SK-N-SH (cell line): Measurements from ENCODE around the gene SUPT20HL1. TPM values are rescaled to one million over a fixed set of nuclear protein-coding genes. Genes with fewer than 3 reads are reported as not detected.

Experiments used
- CTCF ChIA-PET: fragments of 300-600, 350-600 bp; formaldehyde crosslinking; extraction: SDS; loops from one replicate; lab custom pipeline; 2021; lab: Yijun Ruan, JAX
- POLR2A ChIA-PET: fragments of 350-600 bp; sonication (Branson Sonifier 250); formaldehyde crosslinking; extraction: SDS; loops from one replicate; lab custom pipeline; 2020; ENCODE audit warnings: antibody characterized with exemption, inconsistent platforms; lab: Yijun Ruan, JAX
- DNase-seq: peaks from one replicate; pipeline ENCODE4 v3.0.0; 2012
- H2AFZ ChIP-seq: fragments of 200-600 bp; sonication (generic); 2 replicates; pipeline ENCODE4 v1.8.1; 2016; ENCODE audit warnings: antibody characterized with exemption, mild to moderate bottlenecking, low read depth
- H3F3A ChIP-seq: fragments of 200-600 bp; sonication (generic); replicated peaks from 2 replicates; pipeline ENCODE3; 2016; ENCODE audit warnings: antibody characterized with exemption, mild to moderate bottlenecking; ENCODE audit not compliant: insufficient read depth
- H3K27ac ChIP-seq, 2 experiments: fragments of 200-500 bp in 1 of 2; fragments of 200-600 bp in 1 of 2; sonication (Bioruptor generic) in 1 of 2; sonication (generic), shearing (Covaris generic) in 1 of 2; 2 replicates each; pipeline versions ENCODE4 v1.5.1 to v1.6.1; 2014 to 2016; ENCODE audit warnings: low read depth in 2 of 2, inconsistent platforms in 1 of 2, low read length in 1 of 2, mild to moderate bottlenecking in 1 of 2, mixed read lengths in 1 of 2
- H3K27me3 ChIP-seq: fragments of 200-600 bp; sonication (generic), shearing (Covaris generic); 2 replicates; pipeline ENCODE4 v1.6.1; 2016; ENCODE audit warnings: mixed run types; ENCODE audit not compliant: insufficient read depth
- H3K36me3 ChIP-seq, 2 experiments: fragments of 200-500 bp in 1 of 2; fragments of 200-600 bp in 1 of 2; sonication (Bioruptor generic) in 1 of 2; sonication (generic) in 1 of 2; replicated peaks in 1 of 2; 2 replicates each; pipeline versions ENCODE3 to v1.5.1; 2014 to 2016; ENCODE audit warnings: low read length in 1 of 2, mild to moderate bottlenecking in 1 of 2; ENCODE audit not compliant: insufficient read depth in 2 of 2, control insufficient read depth in 1 of 2
- H3K4me1 ChIP-seq, 2 experiments: fragments of 200-500 bp in 1 of 2; fragments of 200-600 bp in 1 of 2; sonication (Bioruptor generic) in 1 of 2; sonication (generic), shearing (Covaris generic) in 1 of 2; 2 replicates each; pipeline versions ENCODE4 v1.5.1 to v1.6.1; 2014 to 2016; ENCODE audit warnings: low read depth in 1 of 2, low read length in 1 of 2, mixed run types in 1 of 2; ENCODE audit not compliant: insufficient read depth in 2 of 2, control insufficient read depth in 1 of 2
- H3K4me2 ChIP-seq: fragments of 200-600 bp; sonication (generic), shearing (Covaris generic); 2 replicates; pipeline ENCODE4 v1.6.1; 2017; ENCODE audit warnings: mixed run types
- H3K4me3 ChIP-seq, 2 experiments: fragments of 200-500 bp in 1 of 2; fragments of 200-600 bp in 1 of 2; sonication (Bioruptor generic) in 1 of 2; sonication (generic), shearing (Covaris generic) in 1 of 2; 2 replicates each; pipeline versions ENCODE4 v1.5.1 to v1.8.1; 2014 to 2016; ENCODE audit warnings: low read depth in 2 of 2, inconsistent platforms in 1 of 2, low read length in 1 of 2, mild to moderate bottlenecking in 1 of 2, mixed read lengths in 1 of 2, moderate library complexity in 1 of 2
- H3K79me2 ChIP-seq: fragments of 200-600 bp; sonication (generic); 2 replicates; pipeline ENCODE4 v1.8.1; 2017; ENCODE audit warnings: mild to moderate bottlenecking; ENCODE audit not compliant: insufficient read depth
- H3K9ac ChIP-seq: fragments of 200-600 bp; sonication (generic); 2 replicates; pipeline ENCODE4 v1.6.1; 2017; ENCODE audit warnings: mixed run types
- H3K9me2 ChIP-seq: fragments of 200-600 bp; sonication (generic); 2 replicates; pipeline ENCODE4 v1.6.1; 2017; ENCODE audit warnings: mixed run types
- H3K9me3 ChIP-seq: fragments of 200-600 bp; sonication (generic); 2 replicates; pipeline ENCODE4 v1.6.1; 2017; ENCODE audit warnings: mixed run types, mild to moderate bottlenecking, moderate library complexity
- H4K20me1 ChIP-seq: fragments of 200-600 bp; sonication (generic); 2 replicates; pipeline ENCODE4 v1.6.1; 2017; ENCODE audit warnings: mild to moderate bottlenecking, mixed run types; ENCODE audit not compliant: insufficient read depth
- CHD2 ChIP-seq: fragments of 150-350 bp; IDR thresholded peaks from 2 replicates; pipeline ENCODE4 v1.6.1; 2018; ENCODE audit warnings: low read length; ENCODE audit not compliant: partially characterized antibody
- ELF1 ChIP-seq: IDR thresholded peaks from 2 replicates; pipeline ENCODE4 v1.4.0; 2012
- FOSL2 ChIP-seq: IDR thresholded peaks from 2 replicates; pipeline ENCODE4 v1.4.0; 2012; ENCODE audit warnings: low read depth, mild to moderate bottlenecking, moderate library complexity, borderline replicate concordance
- GATA2 ChIP-seq: sonication (generic); formaldehyde crosslinking; IDR thresholded peaks from 2 replicates; pipeline ENCODE4 v1.5.0; 2020; ENCODE audit warnings: mild to moderate bottlenecking, missing genetic modification reagents
- IRF3 ChIP-seq: fragments of 150-350 bp; IDR thresholded peaks from 2 replicates; pipeline ENCODE4 v1.6.1; 2016; ENCODE audit warnings: mild to moderate bottlenecking, low read depth, low read length
- MEF2A ChIP-seq: IDR thresholded peaks from 2 replicates; pipeline ENCODE4 v1.4.0; 2012; ENCODE audit warnings: low read depth, borderline replicate concordance
- PBX3 ChIP-seq: IDR thresholded peaks from 2 replicates; pipeline ENCODE4; 2012
- RCOR1 ChIP-seq: fragments of 150-350 bp; IDR thresholded peaks from 2 replicates; pipeline ENCODE4 v1.6.1; 2017; ENCODE audit warnings: antibody characterized with exemption, low read length
- SIN3A ChIP-seq: IDR thresholded peaks from 2 replicates; pipeline ENCODE4 v1.6.1; 2012; ENCODE audit warnings: low read depth, mild to moderate bottlenecking, low read length, moderate library complexity, borderline replicate concordance
- SMC3 ChIP-seq: IDR thresholded peaks from 2 replicates; pipeline ENCODE4 v1.6.1; 2012; ENCODE audit warnings: low read depth, low read length, improper control_type of control experiment
- WGBS: methylation state at CpG from one replicate; pipeline ENCODE4 v1.1.6; 2017; ENCODE audit warnings: low lambda C conversion rate; 5-methylcytosine and 5-hydroxymethylcytosine counted together
- polyA plus RNA-seq, 3 experiments: library from polyadenylated mRNA; depleted of rRNA; stranded (reverse); fragments of >200 nt; gene quantifications; 2 replicates each; pipeline ENCODE4 v1.2.3, GENCODE V29; 2012
- TF ChIP-seq, protein P1 (sequence below): fragments of 200-600 bp; sonication (generic); IDR thresholded peaks from 2 replicates; pipeline ENCODE4 v1.6.1; 2017; ENCODE audit warnings: antibody characterized with exemption, mild to moderate bottlenecking, moderate library complexity

SUPT20HL1 gene
- polyA plus RNA-seq, 1 of the 3 experiments (the other 2 are of a cell fraction), result not detected

- Histone ChIP-seq H3K9ac (no peak overlapping the region), H3K4me1 (no peaks in the 10 kb centered on the region)
Measured at GRCh38 chrX:24396236-24396930, 35.9 kb downstream of the SUPT20HL1 start.

More at GRCh38 chrX:24396236-24396930, 35.9 kb downstream of the SUPT20HL1 start:
- no peak for DNase-seq
- H4K20me1 ChIP-seq, result no peaks in the 10 kb centered on the region
- peaks cover 4% of the 10 kb centered on the region for H3F3A ChIP-seq
- no peak overlapping the region for H2AFZ ChIP-seq
- H3K27me3 ChIP-seq, result peaks cover 30% of the 10 kb centered on the region; the same call in 1 of the 2 replicates
- 26% methylated on average over 5 of the region's 5 CpGs for WGBS
- H3K9me2 ChIP-seq, result no peaks in the 10 kb centered on the region
- H3K9me3 ChIP-seq, result no peaks in the 10 kb centered on the region
- H3K79me2 ChIP-seq, result no peaks in the 10 kb centered on the region
- TF ChIP-seq, protein P1, sequence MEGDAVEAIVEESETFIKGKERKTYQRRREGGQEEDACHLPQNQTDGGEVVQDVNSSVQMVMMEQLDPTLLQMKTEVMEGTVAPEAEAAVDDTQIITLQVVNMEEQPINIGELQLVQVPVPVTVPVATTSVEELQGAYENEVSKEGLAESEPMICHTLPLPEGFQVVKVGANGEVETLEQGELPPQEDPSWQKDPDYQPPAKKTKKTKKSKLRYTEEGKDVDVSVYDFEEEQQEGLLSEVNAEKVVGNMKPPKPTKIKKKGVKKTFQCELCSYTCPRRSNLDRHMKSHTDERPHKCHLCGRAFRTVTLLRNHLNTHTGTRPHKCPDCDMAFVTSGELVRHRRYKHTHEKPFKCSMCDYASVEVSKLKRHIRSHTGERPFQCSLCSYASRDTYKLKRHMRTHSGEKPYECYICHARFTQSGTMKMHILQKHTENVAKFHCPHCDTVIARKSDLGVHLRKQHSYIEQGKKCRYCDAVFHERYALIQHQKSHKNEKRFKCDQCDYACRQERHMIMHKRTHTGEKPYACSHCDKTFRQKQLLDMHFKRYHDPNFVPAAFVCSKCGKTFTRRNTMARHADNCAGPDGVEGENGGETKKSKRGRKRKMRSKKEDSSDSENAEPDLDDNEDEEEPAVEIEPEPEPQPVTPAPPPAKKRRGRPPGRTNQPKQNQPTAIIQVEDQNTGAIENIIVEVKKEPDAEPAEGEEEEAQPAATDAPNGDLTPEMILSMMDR, result no peak
- TF ChIP-seq ELF1 (no peak), PBX3 (no peak), SMC3 (no peak), RCOR1 (no peak), CHD2 (no peak), FOSL2 (no peak), GATA2 (CRISPR knock-in tag) (no peak), IRF3 (no peak), MEF2A (no peak), SIN3A (no peak)
- TF ChIP-seq, all 33 proteins: peak for 0
- Histone ChIP-seq H3K4me3 (no peak overlapping the region), H3K36me3 (no peaks in the 10 kb centered on the region), H3K4me2 (peak overlapping the region; percentile 26; the same call in 1 of the 2 replicates), H3K27ac (peak overlapping the region in 1 of 2 experiments; percentile 49; a peak in 1 of 4 replicates)
- POLR2A ChIA-PET, result no interaction called here
- CTCF ChIA-PET, result interaction anchor here (0.6 to 3.5 kb wide), 41 partner anchors 8 to 949 kb away, joined by 3 to 80 read pairs (median 4); no protein-coding TSS in a partner anchor
